IPS-NIHi7 (cell line): ENCODE results near the gene CCDC33.

Experiments
- DNase-seq: peaks from one replicate; pipeline ENCODE4 v3.0.0; 2012; ENCODE audit warnings: mixed read lengths; ENCODE audit errors: extremely low spot score

The CCDC33 gene

DNA sequence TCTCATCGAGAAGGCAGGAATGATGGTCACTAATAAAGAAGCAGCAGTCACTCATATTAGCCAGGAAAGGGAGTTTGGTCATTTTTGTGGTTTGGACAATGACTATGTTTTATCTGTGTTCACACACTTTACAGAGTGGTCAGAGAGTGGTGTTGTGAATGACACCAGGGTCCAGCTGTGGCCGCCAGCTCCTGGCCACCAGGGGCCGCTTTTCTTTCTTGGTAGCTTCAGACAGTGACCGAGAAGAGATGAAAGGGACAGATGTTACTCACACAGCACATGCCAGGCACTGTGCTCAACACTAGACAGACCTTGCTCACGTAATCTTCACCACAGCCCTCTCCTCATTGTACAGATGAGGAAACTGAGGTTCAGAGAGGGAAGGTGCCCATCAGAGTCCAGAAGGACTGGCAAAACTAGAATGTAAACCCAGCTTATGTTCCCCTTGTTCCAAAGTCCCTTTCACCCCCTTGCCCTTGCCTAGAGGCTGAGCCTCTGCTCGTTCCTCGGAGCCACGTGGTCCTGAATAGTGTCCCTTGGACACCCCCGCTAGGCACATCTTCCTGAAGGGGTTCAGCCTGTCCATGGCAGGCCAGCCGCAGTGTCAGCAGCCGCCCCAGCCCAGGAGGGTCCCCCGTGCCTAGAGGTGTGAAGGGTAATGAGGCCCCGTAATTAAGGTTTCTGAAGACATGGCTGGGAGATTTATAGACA is 75.8 kb downstream of the CCDC33 start:
- DNase-seq, result peak; percentile 67

DNA sequence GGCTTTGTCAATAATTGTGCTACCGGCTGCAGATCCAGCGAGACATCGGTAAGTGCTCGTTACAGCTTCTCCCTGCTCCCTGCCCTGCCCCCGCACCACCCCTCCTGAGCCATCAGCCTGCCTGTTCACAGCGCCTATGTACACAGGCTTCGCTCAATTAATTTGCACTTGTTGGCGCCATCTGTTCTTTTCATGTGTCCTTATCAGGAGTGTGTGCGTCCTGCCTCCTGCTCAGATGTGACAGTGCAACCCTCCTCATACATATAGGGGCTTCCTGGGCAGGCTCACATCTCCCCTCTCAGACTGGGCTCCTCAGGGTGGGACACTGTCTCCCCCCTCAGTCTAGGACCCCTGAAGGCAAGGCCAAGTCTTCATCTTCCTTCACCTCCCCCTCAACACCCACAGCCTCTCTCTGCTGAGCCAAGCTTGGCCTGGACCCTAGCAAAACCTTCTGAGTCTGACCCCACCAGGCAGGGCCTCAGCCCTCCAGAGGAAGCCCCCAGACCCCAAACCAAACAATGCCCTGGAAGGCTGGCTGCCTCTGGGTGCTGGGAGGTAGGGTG is 76.4 kb downstream of the CCDC33 start:
- no peak for DNase-seq

DNA sequence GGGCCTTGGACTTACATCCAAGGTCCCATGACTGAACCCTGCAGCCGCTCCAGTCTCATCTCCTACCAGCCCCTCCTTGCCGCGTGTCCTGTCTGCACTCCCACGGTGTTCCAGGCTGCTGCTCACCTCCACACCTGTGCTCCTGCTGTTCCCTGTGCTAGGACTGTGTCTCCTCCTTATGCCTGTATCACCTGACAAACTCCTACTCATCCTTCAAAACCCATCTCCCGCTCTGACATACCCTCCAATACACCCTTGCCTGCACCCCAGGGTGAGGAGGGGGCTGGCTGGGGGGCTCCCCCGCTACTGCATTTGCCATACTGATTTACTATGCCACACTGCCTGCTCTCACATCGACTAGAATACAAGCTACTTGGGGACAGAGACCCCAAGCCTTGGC is 77.8 kb downstream of the CCDC33 start:
- DNase-seq, result no peak

DNA sequence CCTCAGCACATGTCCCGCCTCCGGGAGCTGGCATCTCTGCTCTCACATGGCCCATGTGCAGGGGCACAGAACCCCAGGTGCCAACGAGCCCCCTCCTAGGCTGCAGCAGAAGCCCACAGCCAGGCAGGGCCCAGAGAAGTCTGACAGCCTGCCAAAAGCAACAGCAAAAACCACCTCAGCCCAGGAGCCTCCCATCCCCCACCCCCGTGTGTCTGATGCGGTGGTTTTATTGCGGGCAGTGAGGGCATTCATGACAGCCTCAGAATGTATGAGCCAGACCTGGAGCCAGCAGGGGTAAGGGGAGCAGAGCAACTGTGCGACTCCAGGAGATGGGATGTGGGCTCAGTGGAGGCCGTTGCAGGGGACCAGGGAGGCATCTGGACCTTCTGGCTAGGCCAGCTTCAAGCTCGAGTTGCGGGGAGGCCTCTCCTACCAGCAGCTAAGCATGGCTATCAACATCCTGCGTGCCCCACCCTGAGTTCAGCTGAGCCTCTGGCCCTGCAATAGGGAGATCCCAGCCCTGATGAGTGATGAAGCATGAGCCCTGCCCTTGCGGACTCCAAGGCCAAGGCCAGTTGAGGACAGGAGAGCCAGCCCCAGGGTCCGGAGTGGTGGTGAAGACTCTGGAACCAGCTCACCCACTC is 78.8 kb downstream of the CCDC33 start:
- no peak for DNase-seq

DNA sequence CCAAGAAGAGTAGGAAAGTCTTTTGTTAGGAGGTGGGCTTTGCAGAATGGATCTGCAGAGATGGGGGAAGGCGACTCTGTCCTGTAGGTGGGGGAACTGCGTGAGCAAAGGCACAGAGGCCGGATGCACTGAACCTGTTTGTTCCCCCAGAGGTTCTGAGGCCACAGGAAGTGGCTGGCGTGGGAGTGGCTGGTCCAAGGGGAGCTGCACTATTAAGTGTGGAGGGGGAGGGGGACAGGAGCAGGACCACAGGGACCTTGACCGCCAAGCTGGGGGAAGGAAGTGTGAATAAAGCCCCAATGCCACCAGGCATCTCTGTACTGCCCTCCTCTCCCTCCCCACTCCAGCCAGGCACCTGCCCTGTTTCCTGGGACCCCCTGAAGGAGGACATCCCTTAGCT is 79.5 kb downstream of the CCDC33 start:
- DNase-seq, result no peak

GRCh38 chr15:74316141-74316540 is 80.0 kb downstream of the CCDC33 start:
- no peak for DNase-seq

DNA sequence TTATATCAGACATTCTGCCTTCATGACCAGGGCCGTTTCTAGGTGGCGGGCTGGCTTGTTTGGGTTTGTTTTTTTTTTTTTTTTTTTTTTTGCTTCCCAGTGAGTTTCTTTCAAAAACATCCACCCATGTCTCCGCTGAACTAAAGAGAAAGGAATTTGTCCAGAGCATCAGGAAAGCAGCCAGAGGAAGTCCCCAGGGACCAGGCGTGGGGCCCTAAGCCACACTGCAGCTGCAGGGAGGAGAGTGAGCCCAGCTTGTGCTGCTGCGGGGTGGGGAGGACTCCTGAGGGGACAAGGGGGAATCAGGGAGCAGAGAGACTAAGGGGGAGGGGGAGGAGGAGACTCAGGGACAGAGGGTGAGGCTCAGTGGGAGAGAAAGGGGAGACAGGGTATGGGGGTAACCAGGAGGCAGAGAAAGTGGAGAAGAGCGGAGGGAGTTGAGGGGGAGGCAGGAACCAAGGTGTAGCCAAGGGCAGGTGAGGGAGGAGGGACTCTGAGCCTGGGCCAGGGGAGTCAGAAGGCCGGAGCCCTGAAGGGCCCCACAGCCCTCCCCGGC is 81.8 kb downstream of the CCDC33 start:
- no peak for DNase-seq

DNA sequence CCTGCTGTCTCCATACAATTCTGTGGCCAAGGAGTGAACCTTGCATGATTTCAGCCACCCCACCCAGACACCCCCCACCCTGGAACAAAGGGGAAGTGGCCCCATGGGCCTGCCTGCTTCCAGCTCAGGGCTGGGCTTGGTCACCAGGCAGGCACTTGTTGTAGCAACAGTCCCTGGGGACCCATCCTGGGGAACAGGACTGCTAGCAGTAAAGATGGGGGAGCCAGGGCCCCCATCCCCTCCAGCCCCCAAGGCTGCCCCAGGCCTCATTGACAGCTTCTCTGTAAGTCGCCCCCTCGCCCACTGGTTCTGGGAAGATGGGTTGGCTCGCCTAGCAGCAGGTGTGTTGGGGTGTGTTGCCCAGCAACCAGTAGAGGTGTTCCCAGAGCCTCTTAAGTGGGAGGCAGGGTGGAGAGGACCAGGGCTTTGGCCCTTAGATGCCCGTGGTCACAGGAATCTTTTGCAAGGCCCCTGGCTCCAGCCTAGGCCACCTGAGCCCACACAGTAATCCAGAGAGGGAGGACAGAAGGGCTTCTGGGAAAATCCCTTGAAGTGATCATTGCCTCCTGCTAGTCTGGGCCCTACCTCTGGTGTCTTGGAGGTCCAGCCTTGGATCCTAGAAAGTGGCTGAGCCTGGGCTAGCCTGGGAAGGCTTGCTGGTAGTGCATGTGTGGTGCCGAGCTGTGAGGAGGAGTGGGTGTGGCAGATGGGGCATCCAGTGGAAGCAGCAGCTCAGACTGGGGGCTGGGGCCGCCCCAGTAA is 82.4 kb downstream of the CCDC33 start:
- no peak for DNase-seq

- DNase-seq, result no peak
These were observed 83.0 kb downstream of the CCDC33 start for GRCh38 chr15:74319138-74319460.

DNA sequence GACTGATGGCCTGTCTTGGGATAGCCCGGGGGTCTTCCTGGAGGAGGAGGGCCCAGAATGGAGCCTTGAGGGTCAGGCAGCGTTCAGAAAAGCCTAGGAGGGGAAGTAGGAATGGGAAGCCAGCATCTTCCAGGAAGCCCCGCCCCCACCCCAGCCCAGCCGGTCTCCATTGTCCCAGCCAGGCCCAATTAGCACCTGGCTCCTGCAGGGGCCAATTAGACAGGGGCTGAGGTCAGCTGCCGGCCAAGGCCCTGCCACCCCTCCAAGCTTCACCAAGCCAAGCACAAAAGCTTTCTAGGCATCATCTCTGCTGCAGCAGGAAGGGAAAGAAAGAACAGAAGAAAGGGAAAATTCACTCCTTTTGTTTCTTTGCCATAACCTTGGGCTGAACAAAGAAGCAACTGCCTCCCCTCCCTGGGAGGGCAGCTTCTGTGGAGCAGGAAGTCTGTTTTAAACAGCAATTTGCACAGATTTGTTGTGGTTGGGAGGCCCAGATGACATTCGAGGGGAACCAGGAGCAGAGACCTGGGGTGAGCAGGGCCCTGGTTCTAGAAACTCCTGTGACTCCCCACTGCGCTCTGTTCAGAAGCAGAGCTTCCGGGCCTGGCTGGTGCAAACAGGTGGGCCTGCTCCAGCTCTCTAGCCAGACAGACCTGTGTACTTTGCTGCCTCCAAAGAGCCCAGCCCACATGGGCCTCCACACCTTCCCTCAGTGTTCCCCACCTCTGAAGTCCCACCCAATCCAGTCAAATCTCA is 83.6 kb downstream of the CCDC33 start:
- DNase-seq, result peak; percentile 83

DNA sequence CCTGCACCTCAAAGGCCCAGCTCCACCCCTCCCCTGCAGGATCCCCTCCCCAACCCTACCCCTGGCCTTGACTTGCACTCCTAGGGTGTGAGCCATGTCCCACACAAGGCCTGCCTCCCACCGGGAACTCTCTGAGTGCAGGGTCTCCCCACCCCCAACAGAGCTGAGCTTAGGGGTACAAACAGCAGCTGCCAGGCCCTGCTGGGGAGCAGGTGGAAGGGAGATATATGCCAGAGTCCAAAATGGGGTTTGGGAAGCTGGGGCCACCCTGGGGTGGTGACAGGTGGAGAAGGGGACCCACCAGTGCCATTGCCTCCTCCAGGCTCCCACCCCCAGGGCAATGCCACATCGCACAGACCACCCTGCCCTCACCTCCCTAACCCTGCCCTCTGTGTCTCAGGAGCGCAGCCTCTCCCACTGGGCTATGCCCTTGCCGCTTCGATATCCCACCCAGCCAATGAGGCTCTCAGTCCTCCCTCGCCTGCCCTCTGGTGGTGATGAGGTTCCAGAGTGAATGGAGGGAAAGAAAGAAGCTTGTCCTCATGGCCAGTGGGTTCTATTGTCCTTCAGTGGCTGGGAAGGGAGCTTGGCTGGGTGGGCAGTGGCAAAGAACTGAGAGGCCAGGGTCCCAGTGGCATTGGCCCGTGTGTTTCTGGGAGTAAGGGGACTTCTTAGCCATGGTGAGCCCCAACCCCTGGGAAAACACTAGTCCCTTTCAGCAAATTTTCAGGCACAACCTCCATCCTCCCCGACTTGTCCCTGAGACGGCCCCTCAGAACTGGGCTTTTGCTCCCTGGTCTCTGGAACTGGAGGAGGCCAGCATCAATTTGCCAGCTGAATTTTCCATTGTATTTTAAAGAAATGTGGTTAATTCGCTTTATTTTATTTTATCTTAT is 84.5 kb downstream of the CCDC33 start:
- peak; percentile 59 for DNase-seq

- DNase-seq, result peak; percentile 83
These were observed 86.5 kb downstream of the CCDC33 start for GRCh38 chr15:74322558-74323180.

GRCh38 chr15:74324714-74325113 is 88.6 kb downstream of the CCDC33 start:
- DNase-seq, result no peak

GRCh38 chr15:74326746-74327145 is 90.6 kb downstream of the CCDC33 start:
- no peak for DNase-seq

GRCh38 chr15:74327756-74328155 is 91.6 kb downstream of the CCDC33 start:
- no peak for DNase-seq

- no peak for DNase-seq
These were observed 92.4 kb downstream of the CCDC33 start for GRCh38 chr15:74328331-74329056.

GRCh38 chr15:74330861-74331408 is 94.8 kb downstream of the CCDC33 start:
- no peak for DNase-seq

DNA sequence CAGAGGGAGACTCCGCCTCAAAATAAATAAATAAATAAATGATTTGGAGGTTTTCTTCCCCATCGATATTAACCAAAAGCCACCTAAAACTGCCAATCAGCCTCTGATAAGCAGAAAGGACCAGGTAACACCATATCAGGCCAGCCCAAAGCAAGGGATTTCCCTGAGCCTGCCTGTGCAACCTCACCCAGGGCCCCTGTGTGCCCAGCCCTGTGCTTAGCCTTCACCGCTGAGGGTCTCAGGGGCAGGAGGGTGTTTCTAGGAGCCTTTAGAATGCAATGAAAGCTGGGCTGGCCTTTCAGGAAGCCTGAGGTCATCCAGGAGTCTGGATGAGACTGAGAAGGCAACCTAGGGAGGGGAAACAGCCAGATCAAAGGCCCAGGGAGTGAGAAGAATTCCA is 95.9 kb downstream of the CCDC33 start:
- DNase-seq, result no peak

- no peak for DNase-seq
These were observed 96.5 kb downstream of the CCDC33 start for GRCh38 chr15:74332611-74333010.
